ENCODE data around the gene ZBTB8OS. TPM values are rescaled to one million over a fixed set of nuclear protein-coding genes. Genes with fewer than 3 reads are reported as not detected.

The ZBTB8OS gene
- total and polyA plus RNA-seq, 2 of the 8 experiments (the other 6 are each of a cell fraction or from before 2014, with no cell fraction given): 68.0 to 74.2 TPM

- FAIRE-seq: no peak
Measured at GRCh38 chr1:32651461-32652073, 1.2 kb upstream of the ZBTB8OS start.

More at GRCh38 chr1:32651461-32652073, 1.2 kb upstream of the ZBTB8OS start:
- H4K20me1 ChIP-seq (replicated peaks in 1 of 2; ENCODE audit: control insufficient read depth in 1 of 2, insufficient read depth in 2 of 2, low read length in 2 of 2): peaks cover 4 to 7% of the 10 kb centered on the region in 2 experiments
- peak overlapping the region; percentile 96 for H3K18ac ChIP-seq (ENCODE audit: extremely low read depth, low read length)
- H3K56ac ChIP-seq (replicated peaks; ENCODE audit: insufficient read length, low read depth, low read length): peak overlapping the region; percentile 94
- peak overlapping the region; percentile 98 for H2BK5ac ChIP-seq (ENCODE audit: low read depth, low read length)
- no peak overlapping the region for H2BK120ac ChIP-seq (replicated peaks; ENCODE audit: low read depth, low read length)
- no peak for DNase-seq (ENCODE audit: low read depth in 1 of 2, low spot score in 2 of 2)
- peaks cover 5% of the 10 kb centered on the region for H3K23me2 ChIP-seq (ENCODE audit: low read depth, low read length)
- no peak overlapping the region for H2BK20ac ChIP-seq (ENCODE audit: low read length)
- peak overlapping the region; percentile 91 to 99 (median 98) for H3K9ac ChIP-seq (replicated peaks in 1 of 4; ENCODE audit: extremely low read depth in 1 of 4, low read depth in 3 of 4, low read length in 3 of 4)
- H3K4ac ChIP-seq (replicated peaks; ENCODE audit: insufficient read length, low read depth, low read length): peak overlapping the region; percentile 62
- 6% methylated on average over 34 of the region's 43 CpGs; no CpG with 5 or more reads in 1 of the 2 experiments for WGBS, 2 experiments (ENCODE audit: extremely low coverage in 1 of 2, insufficient coverage in 1 of 2, insufficient read length in 1 of 2, insufficient replicate concordance in 2 of 2, low coverage in 1 of 2, low lambda C conversion rate in 2 of 2, missing lambda C conversion rate in 1 of 2)
- ChIA-PET POLR2A (ENCODE audit: partially characterized antibody) (interaction anchor here (0.7 to 8.7 kb wide), 45 partner anchors 12 to 543 kb away, joined by 3 to 118 read pairs (median 4); partner anchors contain the start of genes BSDC1, KPNA6, S100PBP and SYNC), CTCF (ENCODE audit: partially characterized antibody) (interaction anchor here (1.5 kb wide), 1 partner anchor 250 kb away, joined by 3 read pairs; no protein-coding TSS in a partner anchor)
- TF ChIP-seq POLR2AphosphoS5 (IDR thresholded peaks at IDR 0.05; ENCODE audit: low read depth, low read length) (peak; percentile 9; the same call in 1 of the 2 replicates), ASH2L (IDR thresholded peaks at IDR 0.05; ENCODE audit: low read length) (peak; percentile 17), CTCF (IDR thresholded peaks at IDR 0.05; ENCODE audit: control extremely low read depth in 1 of 3, insufficient read depth in 1 of 3, low read depth in 1 of 3, low read length in 3 of 3) (0 out of 4 replicates have a peak, but pooled peaks of 1 of the 3 experiments have one; percentile 0), HDAC2 (IDR thresholded peaks at IDR 0.05; ENCODE audit: borderline replicate concordance in 1 of 2, low read depth in 2 of 2, low read length in 2 of 2) (no peak), CTBP2 (IDR thresholded peaks at IDR 0.05; ENCODE audit: borderline replicate concordance, insufficient read depth, insufficient read length, low read length) (no peak), BACH1 (IDR thresholded peaks at IDR 0.05; ENCODE audit: low read length) (0 out of 2 replicates have a peak, but pooled peaks have one; percentile 16)
- peak overlapping the region; percentile 93 for H4K5ac ChIP-seq (ENCODE audit: insufficient read length, low read depth, low read length)
- peak overlapping the region; percentile 85 to 91 for H3K4me2 ChIP-seq (ENCODE audit: insufficient read depth in 1 of 2, low read depth in 2 of 2, low read length in 2 of 2)
- H3K4me3 ChIP-seq (ENCODE audit: extremely low read depth in 1 of 4, insufficient read depth in 2 of 4, low read depth in 3 of 4, low read length in 4 of 4): peak overlapping the region; percentile 88 to 99 (median 96)
- no peak overlapping the region for H3K23ac ChIP-seq (ENCODE audit: insufficient read length)
- H2BK15ac ChIP-seq (ENCODE audit: low read length): no peak overlapping the region
- no peaks in the 10 kb centered on the region for H3K27me3 ChIP-seq (replicated peaks in 1 of 4; ENCODE audit: control insufficient read depth in 3 of 4, extremely low read depth in 1 of 4, insufficient read depth in 3 of 4, low read length in 3 of 4)
- H2BK12ac ChIP-seq (ENCODE audit: low read depth, low read length): peak overlapping the region; percentile 53; the same call in 1 of the 2 replicates
- H3K79me2 ChIP-seq (ENCODE audit: control insufficient read depth in 1 of 2, insufficient read depth in 2 of 2, low read length in 2 of 2): peaks cover 13 to 85% of the 10 kb centered on the region in 2 experiments
- no peak overlapping the region for H2AFZ ChIP-seq (ENCODE audit: low read length)
- H4K91ac ChIP-seq (replicated peaks; ENCODE audit: insufficient read length, low read length): peak overlapping the region; percentile 84
- 0 out of 4 replicates have a peak, but pooled peaks cover 0 to 2% of the 10 kb centered on the region in 2 experiments for H3K9me3 ChIP-seq (ENCODE audit: insufficient read depth in 2 of 2, low read depth in 1 of 2, low read length in 1 of 2)
- H3K36me3 ChIP-seq (ENCODE audit: control insufficient read depth in 2 of 4, insufficient read depth in 4 of 4, low read length in 3 of 4): peaks cover 2 to 50% (median 28%) of the 10 kb centered on the region in 4 experiments; a peak in 7 of 8 replicates
- H3K4me1 ChIP-seq (replicated peaks in 1 of 4; ENCODE audit: control insufficient read depth in 3 of 4, insufficient read depth in 4 of 4, low read length in 3 of 4): peaks cover 0 to 5% (median 1%) of the 10 kb centered on the region in 4 experiments; a peak in 4 of 7 replicates
- H4K8ac ChIP-seq (ENCODE audit: extremely low read depth, insufficient read depth, low read length): peak overlapping the region; percentile 99
- no peak overlapping the region for H3K14ac ChIP-seq (ENCODE audit: insufficient read length)
- peaks cover 2% of the 10 kb centered on the region; the same call in 1 of the 2 replicates for H3K79me1 ChIP-seq (ENCODE audit: low read depth, low read length)
- H3K27ac ChIP-seq (ENCODE audit: low read depth, low read length): peak overlapping the region; percentile 97
- H2AK5ac ChIP-seq (ENCODE audit: low read depth, low read length): peak overlapping the region; percentile 41

Data from H1 (cell line).